IMR-90 (cell line): ENCODE data around the gene CCL4. TPM values are rescaled to one million over a fixed set of nuclear protein-coding genes. Genes with fewer than 3 reads are reported as not detected.

Experiments used
- ATAC-seq: fragments of 200-7000 bp; cut with Tn5 transposase; 2 replicates; pipeline ENCODE4 v1.9.1; 2020; ENCODE audit warnings: low read depth, mild to moderate bottlenecking, moderate library complexity
- BruUV-seq: library from RNA; stranded (reverse); fragments of 400-500 nt; replicated peaks from 2 replicates; lab custom pipeline; 2021; lab: Mats Ljungman, UMichigan
- CTCF ChIA-PET: fragments of 300-600 bp; formaldehyde crosslinking; extraction: SDS; loops from one replicate; lab custom pipeline; 2021; ENCODE audit warnings: antibody characterized with exemption; lab: Yijun Ruan, JAX
- POLR2A ChIA-PET: fragments of 300-600 bp; sonication (Branson Sonifier 250); formaldehyde crosslinking; loops from one replicate; lab custom pipeline; 2022; ENCODE audit warnings: antibody characterized with exemption; ENCODE audit not compliant: unreplicated experiment; lab: Charles Lee
- DNase-seq: peaks from one replicate; pipeline ENCODE4 v3.0.0; 2013
- H2AFZ ChIP-seq: replicated peaks from 2 replicates; pipeline ENCODE3; 2013; ENCODE audit warnings: low read length, mild to moderate bottlenecking; ENCODE audit not compliant: poor library complexity
- H2AK5ac ChIP-seq: 2 replicates; pipeline ENCODE4 v1.6.1; 2013; ENCODE audit warnings: low read depth, low read length, inconsistent platforms
- H2AK9ac ChIP-seq: replicated peaks from 2 replicates; pipeline ENCODE3; 2013; ENCODE audit warnings: mild to moderate bottlenecking, low read depth, low read length, moderate library complexity; ENCODE audit not compliant: poor library complexity
- H2BK120ac ChIP-seq: 2 replicates; pipeline ENCODE4 v1.6.1; 2013; ENCODE audit warnings: low read depth, low read length, inconsistent platforms
- H2BK15ac ChIP-seq: 3 replicates; pipeline ENCODE4 v1.6.1; 2013; ENCODE audit warnings: low read depth, low read length, inconsistent platforms
- H2BK20ac ChIP-seq: 2 replicates; pipeline ENCODE4 v1.6.1; 2013; ENCODE audit warnings: low read depth, mild to moderate bottlenecking, inconsistent platforms, low read length, moderate library complexity
- H2BK5ac ChIP-seq: 2 replicates; pipeline ENCODE4 v1.6.1; 2013; ENCODE audit warnings: mild to moderate bottlenecking, low read depth, low read length, inconsistent platforms; ENCODE audit not compliant: poor library complexity, severe bottlenecking
- H3K14ac ChIP-seq: replicated peaks from 2 replicates; pipeline ENCODE4 v1.6.1; 2013; ENCODE audit warnings: low read depth, low read length, inconsistent platforms
- H3K18ac ChIP-seq: 2 replicates; pipeline ENCODE4 v1.6.1; 2013; ENCODE audit warnings: low read depth, low read length, control low read depth
- H3K23ac ChIP-seq: 2 replicates; pipeline ENCODE4 v1.6.1; 2013; ENCODE audit warnings: low read depth, low read length, inconsistent platforms
- H3K27ac ChIP-seq: 2 replicates; pipeline ENCODE4 v1.5.1; 2013; ENCODE audit warnings: mild to moderate bottlenecking, control low read depth, low read length; ENCODE audit not compliant: insufficient read depth
- H3K27me3 ChIP-seq: 2 replicates; pipeline ENCODE4 v1.6.1; 2013; ENCODE audit warnings: low read length; ENCODE audit not compliant: control insufficient read depth, insufficient read depth
- H3K36me3 ChIP-seq: 2 replicates; pipeline ENCODE4 v1.6.1; 2013; ENCODE audit warnings: low read length, mixed read lengths; ENCODE audit not compliant: control insufficient read depth, insufficient read depth
- H3K4ac ChIP-seq: 2 replicates; pipeline ENCODE4 v1.6.1; 2013; ENCODE audit warnings: low read depth, low read length, inconsistent platforms
- H3K4me1 ChIP-seq: 2 replicates; pipeline ENCODE4 v1.6.1; 2013; ENCODE audit warnings: low read length, mixed read lengths; ENCODE audit not compliant: control insufficient read depth, insufficient read depth
- H3K4me2 ChIP-seq: 2 replicates; pipeline ENCODE4 v1.6.1; 2013; ENCODE audit warnings: low read depth, mild to moderate bottlenecking, control low read depth, low read length, moderate library complexity
- H3K4me3 ChIP-seq: 2 replicates; pipeline ENCODE4 v1.5.1; 2013; ENCODE audit warnings: low read depth, mild to moderate bottlenecking, control low read depth, low read length, moderate library complexity; ENCODE audit not compliant: insufficient read depth
- H3K56ac ChIP-seq: 2 replicates; pipeline ENCODE4 v1.6.1; 2013; ENCODE audit warnings: low read length, inconsistent platforms; ENCODE audit not compliant: insufficient read depth; ENCODE audit errors: extremely low read depth
- H3K79me1 ChIP-seq, 2 experiments: 2 replicates each; pipeline ENCODE4 v1.6.1; 2013; ENCODE audit warnings: low read length in 2 of 2, inconsistent platforms in 1 of 2, low read depth in 1 of 2
- H3K9ac ChIP-seq: 2 replicates; pipeline ENCODE4 v1.6.1; 2013; ENCODE audit warnings: low read depth, low read length, control low read depth
- H3K9me1 ChIP-seq: 2 replicates; pipeline ENCODE4 v1.6.1; 2013; ENCODE audit warnings: low read length, inconsistent platforms; ENCODE audit not compliant: insufficient read depth
- H3K9me3 ChIP-seq: 2 replicates; pipeline ENCODE4 v1.6.1; 2013; ENCODE audit warnings: low read length; ENCODE audit not compliant: control insufficient read depth, insufficient read depth
- H4K20me1 ChIP-seq: 2 replicates; pipeline ENCODE4 v1.6.1; 2013; ENCODE audit warnings: low read length, inconsistent platforms; ENCODE audit not compliant: insufficient read depth
- H4K5ac ChIP-seq: 2 replicates; pipeline ENCODE4 v1.6.1; 2013; ENCODE audit warnings: mild to moderate bottlenecking, low read depth, low read length, control low read depth
- H4K8ac ChIP-seq, 2 experiments: 2 replicates each; pipeline ENCODE4 v1.6.1; 2013; ENCODE audit warnings: low read depth in 2 of 2, low read length in 2 of 2, control low read depth in 1 of 2, inconsistent platforms in 1 of 2
- H4K91ac ChIP-seq: 2 replicates; pipeline ENCODE4 v1.6.1; 2013; ENCODE audit warnings: low read depth, low read length, inconsistent platforms; ENCODE audit not compliant: insufficient read depth
- BHLHE40 ChIP-seq: fragments of 150-350 bp; IDR thresholded peaks from 2 replicates; pipeline ENCODE4 v1.6.1; 2016; ENCODE audit warnings: mild to moderate bottlenecking, low read depth, low read length
- CEBPB ChIP-seq: IDR thresholded peaks from 2 replicates; pipeline ENCODE4 v1.6.1; 2012; ENCODE audit warnings: low read depth, low read length, improper control_type of control experiment
- CHD1 ChIP-seq: IDR thresholded peaks from 2 replicates; pipeline ENCODE4 v1.6.1; 2012; ENCODE audit warnings: low read depth, low read length, improper control_type of control experiment
- FOS ChIP-seq: fragments of 150-350 bp; IDR thresholded peaks from 2 replicates; pipeline ENCODE4 v1.6.1; 2016; ENCODE audit warnings: low read depth, low read length
- MAFK ChIP-seq: IDR thresholded peaks from 2 replicates; pipeline ENCODE4 v1.6.1; 2012; ENCODE audit warnings: low read depth, low read length, improper control_type of control experiment
- MAZ ChIP-seq: IDR thresholded peaks from 2 replicates; pipeline ENCODE4 v1.6.1; 2012; ENCODE audit warnings: low read depth, mild to moderate bottlenecking, low read length, improper control_type of control experiment, moderate library complexity, borderline replicate concordance
- MXI1 ChIP-seq: IDR thresholded peaks from 2 replicates; pipeline ENCODE4 v1.6.1; 2012; ENCODE audit warnings: low read depth, mild to moderate bottlenecking, low read length, moderate library complexity, borderline replicate concordance
- NFE2L2 ChIP-seq: fragments of 150-350 bp; IDR thresholded peaks from 2 replicates; pipeline ENCODE4 v1.6.1; 2016; ENCODE audit warnings: low read depth, mild to moderate bottlenecking, low read length
- POLR2A ChIP-seq: IDR thresholded peaks from 2 replicates; pipeline ENCODE4 v1.6.1; 2012; ENCODE audit warnings: mild to moderate bottlenecking, low read depth, low read length
- RAD21 ChIP-seq: IDR thresholded peaks from 2 replicates; pipeline ENCODE4 v1.6.1; 2012; ENCODE audit warnings: low read length, improper control_type of control experiment
- RCOR1 ChIP-seq: IDR thresholded peaks from 2 replicates; pipeline ENCODE4 v1.6.1; 2012; ENCODE audit warnings: mild to moderate bottlenecking, low read length, improper control_type of control experiment; ENCODE audit not compliant: insufficient replicate concordance
- RFX5 ChIP-seq: IDR thresholded peaks from 2 replicates; pipeline ENCODE4 v1.8.0; 2012; ENCODE audit warnings: low read depth, mild to moderate bottlenecking, low read length, moderate library complexity
- SMC3 ChIP-seq: fragments of 150-350 bp; IDR thresholded peaks from 2 replicates; pipeline ENCODE4 v1.6.1; 2016; ENCODE audit warnings: low read depth, mild to moderate bottlenecking, antibody characterized with exemption, low read length, moderate library complexity
- USF2 ChIP-seq: fragments of 150-350 bp; IDR thresholded peaks from 2 replicates; pipeline ENCODE4 v1.6.1; 2017; ENCODE audit warnings: mild to moderate bottlenecking, antibody characterized with exemption, low read length, low read depth
- dilution Hi-C: fragments of 300-500 bp; cut with HindIII; formaldehyde crosslinking; loops from one replicate; pipeline ENCODE4 v1.14.3; 2018; ENCODE audit warnings: low sequenced_read_pairs; ENCODE audit not compliant: unreplicated experiment
- in situ Hi-C: fragments of 300-500 bp; cut with MboI; formaldehyde crosslinking; loops from 3 replicates; pipeline ENCODE4 v1.14.3; 2019; ENCODE audit warnings: low sequenced_read_pairs, inconsistent platforms, mixed read lengths
- intact Hi-C: fragments of 100-400 bp; cut with micrococcal nuclease; formaldehyde crosslinking; loops from 2 replicates; pipeline ENCODE4 v1.10.0; 2022
- polyA plus RNA-seq, 3 experiments: library from polyadenylated mRNA; depleted of rRNA; stranded (reverse); fragments of >200 nt; gene quantifications; 2 replicates each; pipeline ENCODE4 v1.2.3, GENCODE V29; 2012; ENCODE audit warnings: low replicate concordance in 1 of 3
- total RNA-seq: library from RNA; depleted of rRNA; stranded (reverse); fragments of >200 nt; gene quantifications from 2 replicates; pipeline ENCODE4 v1.2.3, GENCODE V29; 2012
- TF ChIP-seq, protein P1 (sequence below): fragments of 150-350 bp; IDR thresholded peaks from 2 replicates; pipeline ENCODE4 v1.6.1; 2016; ENCODE audit warnings: low read depth, mild to moderate bottlenecking, low read length, moderate library complexity, borderline replicate concordance
- TF ChIP-seq, protein P2 (sequence below): conservative IDR thresholded peaks from 2 replicates; pipeline ENCODE4 v1.5.1; 2012; ENCODE audit warnings: mild to moderate bottlenecking, low read depth, low read length, improper control_type of control experiment

CCL4 gene
- total and polyA plus RNA-seq, 2 of the 4 experiments (the other 2 are of a cell fraction): not detected

GRCh38 chr17:36057911-36058310 lies 45.7 kb upstream of the CCL4 start:
- no peak overlapping the region for H4K8ac ChIP-seq
- no peaks in the 10 kb centered on the region for H3K4me1 ChIP-seq
- no peak overlapping the region for H3K9ac ChIP-seq
- POLR2A ChIA-PET: no interaction called here
- H3K14ac ChIP-seq: no peak overlapping the region
- no TSS peak for BruUV-seq
- H4K91ac ChIP-seq: no peak overlapping the region
- H3K9me1 ChIP-seq: no peaks in the 10 kb centered on the region
- H3K27ac ChIP-seq: no peak overlapping the region
- H3K4me2 ChIP-seq: no peak overlapping the region
- H3K4ac ChIP-seq: no peak overlapping the region
- H2AFZ ChIP-seq: no peak overlapping the region
- H2BK5ac ChIP-seq: no peak overlapping the region
- H4K20me1 ChIP-seq: no peaks in the 10 kb centered on the region
- H3K18ac ChIP-seq: no peak overlapping the region
- H3K9me3 ChIP-seq: no peaks in the 10 kb centered on the region
- DNase-seq (no peak), ATAC-seq (no peak)
- no peak overlapping the region for H2AK5ac ChIP-seq
- TF ChIP-seq RCOR1 (no peak), MAZ (no peak), FOS (no peak), MXI1 (no peak), BHLHE40 (no peak), CEBPB (no peak), RFX5 (no peak), NFE2L2 (no peak), USF2 (no peak), CHD1 (no peak), MAFK (no peak), RAD21 (no peak), POLR2A (no peak), SMC3 (no peak)
- TF ChIP-seq, protein P1, sequence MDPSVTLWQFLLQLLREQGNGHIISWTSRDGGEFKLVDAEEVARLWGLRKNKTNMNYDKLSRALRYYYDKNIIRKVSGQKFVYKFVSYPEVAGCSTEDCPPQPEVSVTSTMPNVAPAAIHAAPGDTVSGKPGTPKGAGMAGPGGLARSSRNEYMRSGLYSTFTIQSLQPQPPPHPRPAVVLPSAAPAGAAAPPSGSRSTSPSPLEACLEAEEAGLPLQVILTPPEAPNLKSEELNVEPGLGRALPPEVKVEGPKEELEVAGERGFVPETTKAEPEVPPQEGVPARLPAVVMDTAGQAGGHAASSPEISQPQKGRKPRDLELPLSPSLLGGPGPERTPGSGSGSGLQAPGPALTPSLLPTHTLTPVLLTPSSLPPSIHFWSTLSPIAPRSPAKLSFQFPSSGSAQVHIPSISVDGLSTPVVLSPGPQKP: no peak
- TF ChIP-seq, protein P2, sequence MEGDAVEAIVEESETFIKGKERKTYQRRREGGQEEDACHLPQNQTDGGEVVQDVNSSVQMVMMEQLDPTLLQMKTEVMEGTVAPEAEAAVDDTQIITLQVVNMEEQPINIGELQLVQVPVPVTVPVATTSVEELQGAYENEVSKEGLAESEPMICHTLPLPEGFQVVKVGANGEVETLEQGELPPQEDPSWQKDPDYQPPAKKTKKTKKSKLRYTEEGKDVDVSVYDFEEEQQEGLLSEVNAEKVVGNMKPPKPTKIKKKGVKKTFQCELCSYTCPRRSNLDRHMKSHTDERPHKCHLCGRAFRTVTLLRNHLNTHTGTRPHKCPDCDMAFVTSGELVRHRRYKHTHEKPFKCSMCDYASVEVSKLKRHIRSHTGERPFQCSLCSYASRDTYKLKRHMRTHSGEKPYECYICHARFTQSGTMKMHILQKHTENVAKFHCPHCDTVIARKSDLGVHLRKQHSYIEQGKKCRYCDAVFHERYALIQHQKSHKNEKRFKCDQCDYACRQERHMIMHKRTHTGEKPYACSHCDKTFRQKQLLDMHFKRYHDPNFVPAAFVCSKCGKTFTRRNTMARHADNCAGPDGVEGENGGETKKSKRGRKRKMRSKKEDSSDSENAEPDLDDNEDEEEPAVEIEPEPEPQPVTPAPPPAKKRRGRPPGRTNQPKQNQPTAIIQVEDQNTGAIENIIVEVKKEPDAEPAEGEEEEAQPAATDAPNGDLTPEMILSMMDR: no peak
- no peak overlapping the region for H2BK120ac ChIP-seq
- H3K27me3 ChIP-seq: no peaks in the 10 kb centered on the region
- no peaks in the 10 kb centered on the region for H3K79me1 ChIP-seq
- H4K5ac ChIP-seq: no peak overlapping the region
- no peak overlapping the region for H3K4me3 ChIP-seq
- H3K23ac ChIP-seq: no peak overlapping the region
- in situ Hi-C loops: no loop called here
- no peak overlapping the region for H2AK9ac ChIP-seq
- CTCF ChIA-PET: interaction anchor here (0.8 kb wide), 1 partner anchor 15 kb away, joined by 3 read pairs; no protein-coding TSS in a partner anchor
- no peak overlapping the region for H2BK15ac ChIP-seq
- no peaks in the 10 kb centered on the region for H3K36me3 ChIP-seq
- intact Hi-C loops: no loop called here
- H2BK20ac ChIP-seq: no peak overlapping the region
- dilution Hi-C loops: no loop called here
- no peak overlapping the region for H3K56ac ChIP-seq
